ENCODE data around the gene MACF1.

MACF1 gene

DNA sequence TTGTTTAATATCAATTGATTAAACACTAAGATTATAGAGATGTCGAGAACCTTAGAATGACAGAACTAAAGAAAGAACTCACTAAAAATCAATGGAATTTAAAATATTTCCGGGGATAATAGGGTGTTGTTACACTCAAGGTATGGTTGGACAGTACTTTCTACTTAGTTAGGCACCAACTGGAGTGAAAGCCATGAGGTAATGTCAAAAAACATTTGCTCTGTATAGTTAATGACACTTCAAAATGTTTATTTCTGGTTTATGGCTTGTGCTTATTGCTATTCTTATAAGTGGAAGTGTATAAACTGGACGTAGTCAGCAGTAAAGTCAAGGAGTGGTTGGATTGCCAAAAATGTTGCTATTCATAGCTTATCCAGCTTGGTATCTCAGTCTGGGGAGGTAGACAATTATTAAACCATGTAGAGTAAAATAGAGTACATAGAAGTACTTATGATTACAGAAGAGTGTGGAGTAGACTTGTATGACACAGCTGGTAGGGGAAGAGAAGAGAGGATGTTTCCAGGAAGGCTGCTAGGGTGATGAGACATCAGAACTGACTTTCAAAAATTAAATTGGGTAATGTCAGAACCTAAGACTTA lies 230.4 kb downstream of the MACF1 start:
- no peak overlapping the region for H3K4me3 ChIP-seq (ENCODE audit: low read depth, low read length)
- TF ChIP-seq MYC (IDR thresholded peaks at IDR 0.05; ENCODE audit: low read depth, low read length) (no peak), POLR2A (IDR thresholded peaks at IDR 0.05; ENCODE audit: extremely low read depth, insufficient read length) (no peak)
- TF ChIP-seq, protein P1, sequence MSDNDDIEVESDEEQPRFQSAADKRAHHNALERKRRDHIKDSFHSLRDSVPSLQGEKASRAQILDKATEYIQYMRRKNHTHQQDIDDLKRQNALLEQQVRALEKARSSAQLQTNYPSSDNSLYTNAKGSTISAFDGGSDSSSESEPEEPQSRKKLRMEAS (IDR thresholded peaks at IDR 0.05; ENCODE audit: low read depth, low read length): no peak
- TF ChIP-seq, protein P2, sequence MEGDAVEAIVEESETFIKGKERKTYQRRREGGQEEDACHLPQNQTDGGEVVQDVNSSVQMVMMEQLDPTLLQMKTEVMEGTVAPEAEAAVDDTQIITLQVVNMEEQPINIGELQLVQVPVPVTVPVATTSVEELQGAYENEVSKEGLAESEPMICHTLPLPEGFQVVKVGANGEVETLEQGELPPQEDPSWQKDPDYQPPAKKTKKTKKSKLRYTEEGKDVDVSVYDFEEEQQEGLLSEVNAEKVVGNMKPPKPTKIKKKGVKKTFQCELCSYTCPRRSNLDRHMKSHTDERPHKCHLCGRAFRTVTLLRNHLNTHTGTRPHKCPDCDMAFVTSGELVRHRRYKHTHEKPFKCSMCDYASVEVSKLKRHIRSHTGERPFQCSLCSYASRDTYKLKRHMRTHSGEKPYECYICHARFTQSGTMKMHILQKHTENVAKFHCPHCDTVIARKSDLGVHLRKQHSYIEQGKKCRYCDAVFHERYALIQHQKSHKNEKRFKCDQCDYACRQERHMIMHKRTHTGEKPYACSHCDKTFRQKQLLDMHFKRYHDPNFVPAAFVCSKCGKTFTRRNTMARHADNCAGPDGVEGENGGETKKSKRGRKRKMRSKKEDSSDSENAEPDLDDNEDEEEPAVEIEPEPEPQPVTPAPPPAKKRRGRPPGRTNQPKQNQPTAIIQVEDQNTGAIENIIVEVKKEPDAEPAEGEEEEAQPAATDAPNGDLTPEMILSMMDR (IDR thresholded peaks at IDR 0.05; ENCODE audit: low read depth, low read length): no peak
- no peak for DNase-seq (ENCODE audit: low read depth)

DNA sequence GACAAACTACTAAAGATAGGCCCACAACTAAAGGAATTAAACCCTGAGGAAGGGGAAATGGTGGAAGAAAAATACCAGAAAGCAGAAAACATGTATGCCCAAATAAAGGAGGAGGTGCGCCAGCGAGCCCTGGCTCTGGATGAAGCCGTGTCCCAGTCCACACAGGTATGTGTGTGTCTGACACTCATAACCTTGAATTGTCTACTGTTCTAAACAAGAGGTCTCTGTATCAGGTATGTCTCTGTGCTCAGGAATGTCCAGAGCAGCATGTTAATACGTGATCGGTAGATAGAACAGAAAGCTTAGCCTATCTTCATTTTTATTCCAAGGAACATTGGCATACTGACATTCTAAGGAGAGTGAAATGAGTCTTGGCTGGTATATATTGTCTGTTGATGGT lies 231.1 kb downstream of the MACF1 start:
- TF ChIP-seq, protein P2 (IDR thresholded peaks at IDR 0.05; ENCODE audit: low read depth, low read length): no peak
- TF ChIP-seq, protein P1 (IDR thresholded peaks at IDR 0.05; ENCODE audit: low read depth, low read length): no peak
- TF ChIP-seq MYC (IDR thresholded peaks at IDR 0.05; ENCODE audit: low read depth, low read length) (no peak), POLR2A (IDR thresholded peaks at IDR 0.05; ENCODE audit: extremely low read depth, insufficient read length) (no peak)
- no peak for DNase-seq (ENCODE audit: low read depth)
- H3K4me3 ChIP-seq (ENCODE audit: low read depth, low read length): no peak overlapping the region

DNA sequence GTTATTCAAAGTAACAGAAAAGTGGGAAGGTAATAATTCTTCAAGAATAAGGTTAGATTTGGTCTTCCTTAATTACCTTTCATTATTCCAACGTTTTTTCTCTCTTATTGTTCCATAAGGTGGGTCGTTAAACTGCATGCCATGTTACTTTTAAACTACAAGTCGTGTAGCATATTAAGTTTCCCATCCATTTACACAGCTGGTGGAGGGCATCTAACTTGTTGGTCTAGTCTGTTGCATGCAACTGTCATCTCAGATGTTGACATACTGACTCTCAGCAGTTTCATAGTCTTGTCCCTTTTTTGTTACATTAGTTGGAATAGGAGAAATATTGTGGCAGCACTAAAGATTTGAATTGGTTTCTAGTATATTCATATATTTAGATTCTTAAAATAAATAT lies 232.3 kb downstream of the MACF1 start:
- TF ChIP-seq POLR2A (IDR thresholded peaks at IDR 0.05; ENCODE audit: extremely low read depth, insufficient read length): no peak
- TF ChIP-seq MYC (IDR thresholded peaks at IDR 0.05; ENCODE audit: low read depth, low read length): no peak
- TF ChIP-seq, protein P2 (IDR thresholded peaks at IDR 0.05; ENCODE audit: low read depth, low read length): no peak
- TF ChIP-seq, protein P1 (IDR thresholded peaks at IDR 0.05; ENCODE audit: low read depth, low read length): no peak
- DNase-seq (ENCODE audit: low read depth): no peak
- H3K4me3 ChIP-seq (ENCODE audit: low read depth, low read length): no peak overlapping the region

DNA sequence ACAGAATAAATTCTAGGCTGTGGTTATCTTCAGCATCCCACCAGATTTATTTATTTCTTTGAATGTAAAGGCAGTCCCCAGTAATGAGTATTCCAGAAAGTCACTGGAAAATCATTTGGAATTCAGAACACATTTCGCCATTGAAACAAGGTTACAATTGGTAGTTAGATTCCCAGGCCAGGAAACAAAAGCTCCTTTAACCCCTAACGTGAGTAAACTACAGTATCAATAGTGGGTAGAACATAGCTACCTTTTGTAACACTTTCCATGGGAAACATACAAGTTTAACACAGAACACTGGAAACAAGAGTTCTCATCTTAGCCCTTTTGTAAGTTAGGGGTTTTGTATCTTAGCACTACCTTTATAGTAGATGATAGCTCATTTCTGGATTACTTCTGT lies 233.5 kb downstream of the MACF1 start:
- TF ChIP-seq, protein P2 (IDR thresholded peaks at IDR 0.05; ENCODE audit: low read depth, low read length): no peak
- TF ChIP-seq, protein P1 (IDR thresholded peaks at IDR 0.05; ENCODE audit: low read depth, low read length): no peak
- no peak for TF ChIP-seq POLR2A (IDR thresholded peaks at IDR 0.05; ENCODE audit: extremely low read depth, insufficient read length)
- TF ChIP-seq MYC (IDR thresholded peaks at IDR 0.05; ENCODE audit: low read depth, low read length): no peak
- no peak for DNase-seq (ENCODE audit: low read depth)
- H3K4me3 ChIP-seq (ENCODE audit: low read depth, low read length): no peak overlapping the region

DNA sequence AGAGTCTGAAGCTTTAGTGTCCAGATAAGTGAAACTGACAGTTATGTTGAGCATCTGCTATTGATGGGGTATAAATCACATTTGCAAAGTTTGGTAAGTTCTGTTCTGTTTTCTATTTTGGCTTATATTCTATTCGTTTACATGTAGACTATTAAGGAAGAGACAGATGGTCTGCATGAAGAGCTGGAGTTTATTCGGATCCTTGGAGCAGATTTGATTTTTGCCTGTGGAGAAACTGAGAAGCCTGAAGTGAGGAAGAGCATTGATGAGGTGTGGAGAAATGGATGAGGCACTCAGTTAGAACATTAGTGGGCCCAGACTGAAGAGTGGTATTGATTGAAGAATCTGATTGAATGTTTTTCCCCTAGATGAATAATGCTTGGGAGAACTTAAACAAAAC lies 236.4 kb downstream of the MACF1 start:
- TF ChIP-seq, protein P1 (IDR thresholded peaks at IDR 0.05; ENCODE audit: low read depth, low read length): no peak
- no peak for TF ChIP-seq POLR2A (IDR thresholded peaks at IDR 0.05; ENCODE audit: extremely low read depth, insufficient read length)
- TF ChIP-seq MYC (IDR thresholded peaks at IDR 0.05; ENCODE audit: low read depth, low read length): no peak
- TF ChIP-seq, protein P2 (IDR thresholded peaks at IDR 0.05; ENCODE audit: low read depth, low read length): no peak
- no peak for DNase-seq (ENCODE audit: low read depth)
- H3K4me3 ChIP-seq (ENCODE audit: low read depth, low read length): no peak overlapping the region

Data from NB4 (cell line).